NCI-H2227 (cell line): ENCODE measurements around the gene EDIL3.
"Not testable (repeated sequence)": the region's sequence is repeated elsewhere in the genome, so short reads cannot be mapped to it uniquely, and the experiment has no call there.

Experiments used
- DNase-seq: peaks from one replicate; lab custom pipeline; 2025; ENCODE audit not compliant: unreplicated experiment; lab: John Stamatoyannopoulos, UW

EDIL3 gene

GRCh38 chr5:84378961-84379360, 5.7 kb downstream of the EDIL3 start:
- no peak for DNase-seq

GRCh38 chr5:84378420-84378819, 6.3 kb downstream of the EDIL3 start:
- no peak for DNase-seq

- DNase-seq: no peak
Observed at GRCh38 chr5:84376346-84376745, 8.3 kb downstream of the EDIL3 start.

GRCh38 chr5:84374568-84374967, 10.1 kb downstream of the EDIL3 start:
- no peak for DNase-seq

GRCh38 chr5:84373506-84373905, 11.2 kb downstream of the EDIL3 start:
- no peak for DNase-seq

- DNase-seq: no peak
Observed at GRCh38 chr5:84372066-84372695, 12.5 kb downstream of the EDIL3 start.

GRCh38 chr5:84370176-84370575, 14.5 kb downstream of the EDIL3 start:
- no peak for DNase-seq

GRCh38 chr5:84364043-84364442, 20.6 kb downstream of the EDIL3 start:
- DNase-seq: no peak

- no peak for DNase-seq
Observed at GRCh38 chr5:84362061-84362720, 22.5 kb downstream of the EDIL3 start.

- no peak for DNase-seq
Observed at GRCh38 chr5:84361572-84361971, 23.1 kb downstream of the EDIL3 start.

- no peak for DNase-seq
Observed at GRCh38 chr5:84360056-84360455, 24.6 kb downstream of the EDIL3 start.

- DNase-seq: no peak
Observed at GRCh38 chr5:84354101-84354500, 30.6 kb downstream of the EDIL3 start.

GRCh38 chr5:84344788-84345187, 39.9 kb downstream of the EDIL3 start:
- DNase-seq: no peak

- DNase-seq: no peak
Observed at GRCh38 chr5:84343171-84343570, 41.5 kb downstream of the EDIL3 start.

- DNase-seq: no peak
Observed at GRCh38 chr5:84332106-84332505, 52.6 kb downstream of the EDIL3 start.

- DNase-seq: no peak
Observed at GRCh38 chr5:84327591-84327990, 57.1 kb downstream of the EDIL3 start.

- no peak for DNase-seq
Observed at GRCh38 chr5:84322646-84323045, 62.0 kb downstream of the EDIL3 start.

- DNase-seq: not testable (repeated sequence)
Observed at GRCh38 chr5:84317826-84318225, 66.9 kb downstream of the EDIL3 start.

- not testable (repeated sequence) for DNase-seq
Observed at GRCh38 chr5:84312280-84312679, 72.4 kb downstream of the EDIL3 start.

GRCh38 chr5:84309850-84310249, 74.8 kb downstream of the EDIL3 start:
- DNase-seq: not testable (repeated sequence)

- DNase-seq: no peak
Observed at GRCh38 chr5:84306601-84307000, 78.1 kb downstream of the EDIL3 start.

- DNase-seq: no peak
Observed at GRCh38 chr5:84304599-84304998, 80.1 kb downstream of the EDIL3 start.

- DNase-seq: no peak
Observed at GRCh38 chr5:84303315-84303714, 81.4 kb downstream of the EDIL3 start.
